Measurements from ENCODE around the gene SHB.

GRCh38 chr9:38009035-38009501 lies 60.0 kb downstream of the SHB start:
- TF ChIP-seq CTCF (IDR thresholded peaks at IDR 0.05), result no peak
- no peak for TF ChIP-seq ZFX (IDR thresholded peaks at IDR 0.05; ENCODE audit: borderline replicate concordance)

Data from 22Rv1 (cell line).